Activated CD4-positive, alpha-beta T cell treated with anti-CD3 and anti-CD28 coated beads, Interleukin-2, amount 10 ng/mL, durations not matched to agents 7 days and 5 days (primary cell): ENCODE measurements around the gene KIF4B. TPM values are rescaled to one million over a fixed set of nuclear protein-coding genes. Genes with fewer than 3 reads are reported as not detected.

Source experiments
- CTCF ChIA-PET: fragments of 350-600 bp; sonication (Branson Sonifier 250); formaldehyde crosslinking; loops from one replicate; lab custom pipeline; 2021; ENCODE audit warnings: antibody characterized with exemption; lab: Charles Lee
- POLR2A ChIA-PET: fragments of 350-600 bp; sonication (Branson Sonifier 250); formaldehyde crosslinking; loops from one replicate; lab custom pipeline; 2021; ENCODE audit warnings: antibody characterized with exemption; lab: Charles Lee
- DNase-seq: peaks from one replicate; pipeline ENCODE4 v3.0.0-alpha.2; 2020
- H3K27ac Mint-ChIP-seq: one replicate; pipeline ENCODE4 v1.8.0; 2021; ENCODE audit warnings: mild to moderate bottlenecking, moderate library complexity, mixed read lengths
- H3K27me3 Mint-ChIP-seq: one replicate; pipeline ENCODE4 v1.8.0; 2021; ENCODE audit warnings: mixed read lengths
- H3K36me3 Mint-ChIP-seq: one replicate; pipeline ENCODE4 v1.8.0; 2021; ENCODE audit warnings: low read depth, mixed read lengths
- H3K4me1 Mint-ChIP-seq: one replicate; pipeline ENCODE4 v1.8.0; 2021; ENCODE audit warnings: mixed read lengths
- H3K4me3 Mint-ChIP-seq: one replicate; pipeline ENCODE4 v1.8.0; 2021; ENCODE audit warnings: mild to moderate bottlenecking, moderate library complexity, mixed read lengths
- H3K9me3 Mint-ChIP-seq: one replicate; pipeline ENCODE4 v1.8.0; 2021; ENCODE audit warnings: mixed read lengths
- total RNA-seq, 2 experiments: library from RNA; stranded (reverse); gene quantifications; one replicate each; pipeline ENCODE4 v1.2.3, GENCODE V29; 2021

Gene KIF4B
- total RNA-seq, 2 experiments from 2014 or later = not detected

- DNase-seq = no peak
- no peaks in the 10 kb centered on the region for H3K36me3 Mint-ChIP-seq
- H3K9me3 Mint-ChIP-seq = no peaks in the 10 kb centered on the region
- no peaks in the 10 kb centered on the region for H3K4me1 Mint-ChIP-seq
- POLR2A ChIA-PET = no interaction called here
- no peak overlapping the region for H3K27ac Mint-ChIP-seq
- peaks cover 8% of the 10 kb centered on the region for H3K27me3 Mint-ChIP-seq
- H3K4me3 Mint-ChIP-seq = no peak overlapping the region
- CTCF ChIA-PET = no interaction called here
Measured at GRCh38 chr5:155049569-155050383, 36.2 kb downstream of the KIF4B start.

GRCh38 chr5:155050384-155051019, 36.9 kb downstream of the KIF4B start:
- H3K27ac Mint-ChIP-seq = no peak overlapping the region
- H3K4me3 Mint-ChIP-seq = no peak overlapping the region
- H3K9me3 Mint-ChIP-seq = no peaks in the 10 kb centered on the region
- H3K27me3 Mint-ChIP-seq = peaks cover 2% of the 10 kb centered on the region
- DNase-seq = no peak
- ChIA-PET CTCF (no interaction called here), POLR2A (no interaction called here)
- no peaks in the 10 kb centered on the region for H3K36me3 Mint-ChIP-seq
- no peaks in the 10 kb centered on the region for H3K4me1 Mint-ChIP-seq

- ChIA-PET CTCF (no interaction called here), POLR2A (no interaction called here)
- no peak for DNase-seq
- Mint-ChIP-seq H3K4me3 (no peak overlapping the region), H3K9me3 (no peaks in the 10 kb centered on the region), H3K36me3 (no peaks in the 10 kb centered on the region), H3K27me3 (peaks cover 2% of the 10 kb centered on the region), H3K27ac (no peak overlapping the region), H3K4me1 (no peaks in the 10 kb centered on the region)
Measured at GRCh38 chr5:155052532-155052931, 39.0 kb downstream of the KIF4B start.

- peaks cover 2% of the 10 kb centered on the region for H3K27me3 Mint-ChIP-seq
- DNase-seq = no peak
- no peak overlapping the region for H3K4me3 Mint-ChIP-seq
- no peak overlapping the region for H3K27ac Mint-ChIP-seq
- CTCF ChIA-PET = no interaction called here
- no peaks in the 10 kb centered on the region for H3K36me3 Mint-ChIP-seq
- no peaks in the 10 kb centered on the region for H3K4me1 Mint-ChIP-seq
- POLR2A ChIA-PET = no interaction called here
- no peaks in the 10 kb centered on the region for H3K9me3 Mint-ChIP-seq
Measured at GRCh38 chr5:155053501-155053900, 39.9 kb downstream of the KIF4B start.

GRCh38 chr5:155056644-155057269, 43.2 kb downstream of the KIF4B start:
- ChIA-PET POLR2A (no interaction called here), CTCF (no interaction called here)
- Mint-ChIP-seq H3K9me3 (no peaks in the 10 kb centered on the region), H3K4me1 (no peaks in the 10 kb centered on the region), H3K36me3 (no peaks in the 10 kb centered on the region), H3K4me3 (no peak overlapping the region), H3K27ac (no peak overlapping the region), H3K27me3 (peaks cover 2% of the 10 kb centered on the region)
- DNase-seq = no peak

- ChIA-PET CTCF (no interaction called here), POLR2A (no interaction called here)
- no peak overlapping the region for H3K27ac Mint-ChIP-seq
Measured at GRCh38 chr5:155057626-155058025, 44.1 kb downstream of the KIF4B start.

GRCh38 chr5:155064580-155064979, 51.0 kb downstream of the KIF4B start:
- peaks cover 5% of the 10 kb centered on the region for H3K27me3 Mint-ChIP-seq
- H3K36me3 Mint-ChIP-seq = no peaks in the 10 kb centered on the region
- no peak overlapping the region for H3K27ac Mint-ChIP-seq
- H3K4me3 Mint-ChIP-seq = no peak overlapping the region
- DNase-seq = no peak
- H3K9me3 Mint-ChIP-seq = no peaks in the 10 kb centered on the region
- CTCF ChIA-PET = no interaction called here
- POLR2A ChIA-PET = no interaction called here
- no peaks in the 10 kb centered on the region for H3K4me1 Mint-ChIP-seq

More at GRCh38 chr5:155057626-155058025, 44.1 kb downstream of the KIF4B start:
- H3K27me3 Mint-ChIP-seq = peaks cover 2% of the 10 kb centered on the region
- DNase-seq = no peak
- H3K4me1 Mint-ChIP-seq = no peaks in the 10 kb centered on the region
- no peaks in the 10 kb centered on the region for H3K36me3 Mint-ChIP-seq
- H3K9me3 Mint-ChIP-seq = no peaks in the 10 kb centered on the region
- H3K4me3 Mint-ChIP-seq = no peak overlapping the region

GRCh38 chr5:155066886-155067595, 53.5 kb downstream of the KIF4B start:
- no peak for DNase-seq
- ChIA-PET POLR2A (no interaction called here), CTCF (interaction anchor here (1.2 kb wide), 1 partner anchor 33 kb away, joined by 3 read pairs; no protein-coding TSS in a partner anchor)
- peaks cover 3% of the 10 kb centered on the region for H3K27me3 Mint-ChIP-seq
- no peaks in the 10 kb centered on the region for H3K4me1 Mint-ChIP-seq
- H3K27ac Mint-ChIP-seq = no peak overlapping the region
- no peaks in the 10 kb centered on the region for H3K9me3 Mint-ChIP-seq
- no peaks in the 10 kb centered on the region for H3K36me3 Mint-ChIP-seq
- no peak overlapping the region for H3K4me3 Mint-ChIP-seq

Other genes with a start within 250 kb of the KIF4B start
- not detected for gene FAXDC2, start 163.2 kb upstream of the KIF4B start, total RNA-seq
- gene CNOT8, start 155.1 kb upstream of the KIF4B start, total RNA-seq = 10 to 100 TPM; 78.7 to 84.7 TPM
- gene GEMIN5, start 75.5 kb upstream of the KIF4B start, total RNA-seq = 10 to 100 TPM; 15.7 to 17.8 TPM
- gene MRPL22, start 72.7 kb upstream of the KIF4B start, total RNA-seq = 10 to 100 TPM; 44.2 to 51.0 TPM